Measurements from ENCODE around the gene TRDMT1.

DNA sequence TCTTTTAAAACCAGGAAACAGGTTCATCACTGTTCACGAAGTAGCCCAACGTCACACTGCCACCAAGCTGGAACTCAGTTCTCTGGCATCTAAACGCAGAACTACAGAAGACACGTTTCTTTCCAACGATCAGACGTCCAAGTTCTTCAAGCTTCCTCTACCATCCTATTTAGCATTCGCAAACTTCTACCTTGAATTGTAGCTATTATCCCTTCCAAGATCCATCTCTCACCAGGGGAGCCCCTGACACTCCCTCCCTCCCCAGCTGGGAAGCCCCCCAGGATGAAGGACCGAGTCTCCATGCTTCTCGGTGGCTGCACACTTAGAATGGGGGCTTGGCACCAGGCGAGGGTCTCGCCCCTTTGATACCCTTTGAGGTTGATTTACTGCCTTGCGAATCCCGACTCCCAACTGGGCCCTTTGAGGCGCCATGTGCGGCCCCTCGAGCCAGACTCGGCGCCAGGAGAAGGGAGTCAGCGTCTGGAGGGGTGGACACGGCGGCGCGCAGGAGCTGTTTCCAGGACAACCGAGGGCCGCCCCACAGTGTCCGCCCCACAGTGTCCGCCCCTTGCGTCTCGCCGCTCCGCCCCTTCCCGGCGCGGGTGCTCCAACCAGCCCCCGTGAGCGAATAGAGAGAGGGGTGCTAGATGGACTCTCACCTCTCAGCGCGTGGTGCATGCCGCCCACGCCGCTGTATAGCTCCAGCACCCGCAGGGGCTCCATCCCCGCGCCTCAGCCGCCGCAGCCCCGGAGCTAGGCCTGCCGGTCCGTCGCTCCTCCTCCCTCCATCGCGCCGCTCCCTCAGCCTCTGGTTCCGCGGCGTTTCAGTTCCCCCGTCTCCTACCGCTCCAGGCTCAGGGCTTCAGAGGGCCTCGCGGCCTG lies at the start of gene TRDMT1:
- TF ChIP-seq, protein P1, sequence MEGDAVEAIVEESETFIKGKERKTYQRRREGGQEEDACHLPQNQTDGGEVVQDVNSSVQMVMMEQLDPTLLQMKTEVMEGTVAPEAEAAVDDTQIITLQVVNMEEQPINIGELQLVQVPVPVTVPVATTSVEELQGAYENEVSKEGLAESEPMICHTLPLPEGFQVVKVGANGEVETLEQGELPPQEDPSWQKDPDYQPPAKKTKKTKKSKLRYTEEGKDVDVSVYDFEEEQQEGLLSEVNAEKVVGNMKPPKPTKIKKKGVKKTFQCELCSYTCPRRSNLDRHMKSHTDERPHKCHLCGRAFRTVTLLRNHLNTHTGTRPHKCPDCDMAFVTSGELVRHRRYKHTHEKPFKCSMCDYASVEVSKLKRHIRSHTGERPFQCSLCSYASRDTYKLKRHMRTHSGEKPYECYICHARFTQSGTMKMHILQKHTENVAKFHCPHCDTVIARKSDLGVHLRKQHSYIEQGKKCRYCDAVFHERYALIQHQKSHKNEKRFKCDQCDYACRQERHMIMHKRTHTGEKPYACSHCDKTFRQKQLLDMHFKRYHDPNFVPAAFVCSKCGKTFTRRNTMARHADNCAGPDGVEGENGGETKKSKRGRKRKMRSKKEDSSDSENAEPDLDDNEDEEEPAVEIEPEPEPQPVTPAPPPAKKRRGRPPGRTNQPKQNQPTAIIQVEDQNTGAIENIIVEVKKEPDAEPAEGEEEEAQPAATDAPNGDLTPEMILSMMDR (IDR thresholded peaks at IDR 0.05): peak in 3 of 7 experiments; percentile 3 to 17 (median 8)
- TF ChIP-seq POLR2A (IDR thresholded peaks at IDR 0.05): peak; percentile 71 to 87 (median 81)
